Mesendoderm (in vitro differentiated cells): ENCODE measurements around the gene CIC.

Source experiments
- DNase-seq: peaks from one replicate; pipeline ENCODE4 v3.0.0; 2013
- H2AK5ac ChIP-seq: 2 replicates; pipeline ENCODE4 v1.6.1; 2013; ENCODE audit warnings: low read length, inconsistent platforms
- H2BK120ac ChIP-seq: 2 replicates; pipeline ENCODE4 v1.6.1; 2013; ENCODE audit warnings: low read depth, mild to moderate bottlenecking, low read length, moderate library complexity, mixed read lengths
- H2BK15ac ChIP-seq: replicated peaks from 2 replicates; pipeline ENCODE4 v1.6.1; 2013; ENCODE audit warnings: low read depth, mild to moderate bottlenecking, moderate library complexity
- H2BK5ac ChIP-seq: 2 replicates; pipeline ENCODE4 v1.6.1; 2013; ENCODE audit warnings: low read length, inconsistent platforms
- H3K18ac ChIP-seq: 2 replicates; pipeline ENCODE4 v1.6.1; 2013; ENCODE audit warnings: mild to moderate bottlenecking, low read length, mixed read lengths
- H3K23ac ChIP-seq: one replicate; pipeline ENCODE4 v1.6.1; 2013; ENCODE audit warnings: low read length
- H3K27ac ChIP-seq: 2 replicates; pipeline ENCODE4 v1.5.1; 2013; ENCODE audit warnings: low read depth, mild to moderate bottlenecking, inconsistent platforms, low read length, moderate library complexity
- H3K27me3 ChIP-seq: 2 replicates; pipeline ENCODE4 v1.6.1; 2013; ENCODE audit warnings: low read length, control low read depth, mild to moderate bottlenecking, inconsistent platforms; ENCODE audit not compliant: insufficient read depth, poor library complexity
- H3K36me3 ChIP-seq: 2 replicates; pipeline ENCODE4 v1.6.1; 2013; ENCODE audit warnings: low read length, inconsistent platforms; ENCODE audit not compliant: control insufficient read depth, insufficient read depth
- H3K4ac ChIP-seq: one replicate; pipeline ENCODE4 v1.6.1; 2013; ENCODE audit warnings: low read depth, mild to moderate bottlenecking, low read length, moderate library complexity
- H3K4me1 ChIP-seq: 2 replicates; pipeline ENCODE4 v1.6.1; 2013; ENCODE audit warnings: low read depth, low read length, inconsistent platforms; ENCODE audit not compliant: control insufficient read depth
- H3K4me2 ChIP-seq: 2 replicates; pipeline ENCODE4 v1.6.1; 2013; ENCODE audit warnings: low read length
- H3K4me3 ChIP-seq: 2 replicates; pipeline ENCODE4 v1.5.1; 2013; ENCODE audit warnings: mild to moderate bottlenecking, low read length
- H3K56ac ChIP-seq: one replicate; pipeline ENCODE4 v1.6.1; 2013; ENCODE audit warnings: low read length
- H3K79me1 ChIP-seq: 2 replicates; pipeline ENCODE4 v1.6.1; 2013; ENCODE audit warnings: low read length, inconsistent platforms
- H3K79me2 ChIP-seq: 2 replicates; pipeline ENCODE4 v1.6.1; 2013; ENCODE audit warnings: mild to moderate bottlenecking, low read length; ENCODE audit not compliant: control insufficient read depth, insufficient read depth
- H3K9ac ChIP-seq: 2 replicates; pipeline ENCODE4 v1.6.1; 2013; ENCODE audit warnings: low read length, inconsistent platforms
- H4K5ac ChIP-seq: one replicate; pipeline ENCODE4 v1.6.1; 2013; ENCODE audit warnings: low read length
- H4K8ac ChIP-seq: one replicate; pipeline ENCODE4 v1.6.1; 2013; ENCODE audit warnings: low read depth, mild to moderate bottlenecking, control low read depth, low read length, moderate library complexity
- WGBS: extraction: QIAGEN DNeasy Blood & Tissue Kit; methylation state at CpG from one replicate; pipeline ENCODE4 v1.1.7; 2013; ENCODE audit warnings: low lambda C conversion rate, missing lambda C conversion rate; ENCODE audit not compliant: insufficient coverage; ENCODE audit errors: extremely low coverage; 5-methylcytosine and 5-hydroxymethylcytosine counted together

CIC gene

DNA sequence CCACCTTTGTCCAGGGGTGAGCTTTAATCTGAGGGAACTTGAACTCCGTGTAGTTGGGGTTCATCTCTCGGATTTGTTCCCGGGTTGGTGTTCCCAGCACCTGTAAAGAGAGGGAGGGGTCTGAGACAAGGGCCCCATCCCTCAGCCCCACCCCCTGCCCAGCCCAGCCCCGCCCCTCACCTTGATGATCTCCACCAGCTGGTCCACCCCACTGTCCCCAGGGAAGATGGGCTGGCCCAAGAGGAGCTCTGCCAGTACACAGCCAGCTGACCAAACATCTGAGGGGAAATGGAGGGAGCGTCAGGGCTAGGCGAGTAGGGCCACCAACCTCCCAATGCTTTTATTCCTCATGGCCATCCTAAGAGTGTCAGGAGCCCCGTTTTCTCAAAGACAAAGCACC is 35.9 kb upstream of the CIC start:
- no peak overlapping the region for H4K8ac ChIP-seq
- H2BK15ac ChIP-seq = no peak overlapping the region
- H3K4ac ChIP-seq = no peak overlapping the region
- no peak overlapping the region for H3K27ac ChIP-seq
- no peak overlapping the region for H3K18ac ChIP-seq
- H3K36me3 ChIP-seq = peaks cover 20% of the 10 kb centered on the region
- H3K4me2 ChIP-seq = no peak overlapping the region
- no peak overlapping the region for H3K9ac ChIP-seq
- DNase-seq = no peak
- no peaks in the 10 kb centered on the region for H3K4me1 ChIP-seq
- no peak overlapping the region for H3K23ac ChIP-seq
- no peak overlapping the region for H3K56ac ChIP-seq
- no peak overlapping the region for H3K4me3 ChIP-seq
- H3K79me1 ChIP-seq = peaks cover 1% of the 10 kb centered on the region
- no peaks in the 10 kb centered on the region for H3K27me3 ChIP-seq
- H2BK5ac ChIP-seq = no peak overlapping the region
- H4K5ac ChIP-seq = no peak overlapping the region
- H2BK120ac ChIP-seq = no peak overlapping the region
- H2AK5ac ChIP-seq = no peak overlapping the region
- no peaks in the 10 kb centered on the region for H3K79me2 ChIP-seq
- no CpG with 5 or more reads among the region's 7 CpGs for WGBS

DNA sequence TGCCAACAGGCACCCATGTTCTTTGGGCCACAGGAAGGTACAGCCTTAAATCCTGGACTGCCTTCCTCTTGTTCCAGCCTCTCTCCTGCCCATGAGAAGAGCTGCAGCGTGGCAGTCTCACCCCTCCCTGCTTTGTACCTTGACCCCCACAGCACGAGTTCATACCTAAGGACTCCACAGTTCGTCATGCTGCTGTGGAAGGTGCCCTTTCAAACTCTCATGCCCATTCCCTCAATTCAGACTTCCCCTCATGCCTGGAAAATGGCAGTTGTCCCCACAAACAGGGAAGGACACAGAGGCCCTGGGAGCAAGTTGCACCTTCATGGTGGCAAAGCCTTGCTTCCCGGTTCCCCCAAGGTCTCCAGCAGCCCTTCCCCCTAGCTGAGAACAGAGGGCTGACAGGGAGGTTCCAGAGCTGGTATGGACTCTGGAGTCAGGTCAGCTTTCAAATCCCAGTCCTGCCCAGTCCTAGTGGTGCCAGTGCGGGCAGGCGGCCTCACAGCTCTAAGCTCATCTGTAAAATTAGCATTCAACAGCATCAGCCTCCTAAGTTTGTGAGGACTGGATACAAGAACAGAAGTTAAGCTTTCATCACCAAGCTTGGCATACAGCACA is 35.3 kb upstream of the CIC start:
- Histone ChIP-seq H3K4me3 (no peak overlapping the region), H3K9ac (no peak overlapping the region), H3K27me3 (no peaks in the 10 kb centered on the region), H3K18ac (no peak overlapping the region), H3K23ac (no peak overlapping the region), H3K79me2 (no peaks in the 10 kb centered on the region), H2BK5ac (no peak overlapping the region), H3K56ac (no peak overlapping the region), H4K5ac (no peak overlapping the region), H3K4me2 (no peak overlapping the region), H2BK15ac (no peak overlapping the region), H3K27ac (no peak overlapping the region), H2AK5ac (no peak overlapping the region), H3K36me3 (peaks cover 20% of the 10 kb centered on the region), H3K4me1 (no peaks in the 10 kb centered on the region), H3K4ac (no peak overlapping the region), H3K79me1 (peaks cover 1% of the 10 kb centered on the region), H4K8ac (no peak overlapping the region), H2BK120ac (no peak overlapping the region)
- DNase-seq = no peak
- WGBS = no CpG with 5 or more reads among the region's 6 CpGs

DNA sequence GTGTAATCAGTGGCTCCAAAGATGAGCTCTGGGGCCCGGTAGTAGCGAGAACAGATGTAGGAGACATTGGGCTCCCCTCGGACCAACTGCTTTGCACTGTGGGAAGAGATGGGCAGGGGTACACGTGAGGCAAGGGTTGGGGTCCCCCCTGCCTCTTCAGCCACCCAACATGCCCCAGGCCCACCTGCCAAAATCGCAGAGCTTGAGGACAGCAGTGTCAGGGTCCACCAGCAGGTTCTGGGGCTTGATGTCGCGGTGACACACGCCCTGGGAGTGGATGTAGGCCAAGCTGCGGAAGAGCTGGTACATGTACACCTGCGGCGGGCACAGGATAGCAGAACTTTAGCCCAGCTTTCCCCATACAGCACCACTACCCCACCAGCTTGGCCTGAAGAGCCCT is 34.7 kb upstream of the CIC start:
- Histone ChIP-seq H2BK120ac (no peak overlapping the region), H3K9ac (no peak overlapping the region), H2BK5ac (no peak overlapping the region), H4K8ac (no peak overlapping the region), H3K18ac (no peak overlapping the region), H3K4ac (no peak overlapping the region), H3K27ac (no peak overlapping the region), H3K79me1 (peaks cover 5% of the 10 kb centered on the region), H4K5ac (no peak overlapping the region), H3K4me2 (no peak overlapping the region), H3K23ac (no peak overlapping the region), H3K4me3 (no peak overlapping the region), H3K56ac (no peak overlapping the region), H3K79me2 (no peaks in the 10 kb centered on the region), H3K4me1 (no peaks in the 10 kb centered on the region), H3K27me3 (no peaks in the 10 kb centered on the region), H2BK15ac (no peak overlapping the region), H3K36me3 (peaks cover 18% of the 10 kb centered on the region), H2AK5ac (no peak overlapping the region)
- WGBS = no CpG with 5 or more reads among the region's 11 CpGs
- DNase-seq = no peak

DNA sequence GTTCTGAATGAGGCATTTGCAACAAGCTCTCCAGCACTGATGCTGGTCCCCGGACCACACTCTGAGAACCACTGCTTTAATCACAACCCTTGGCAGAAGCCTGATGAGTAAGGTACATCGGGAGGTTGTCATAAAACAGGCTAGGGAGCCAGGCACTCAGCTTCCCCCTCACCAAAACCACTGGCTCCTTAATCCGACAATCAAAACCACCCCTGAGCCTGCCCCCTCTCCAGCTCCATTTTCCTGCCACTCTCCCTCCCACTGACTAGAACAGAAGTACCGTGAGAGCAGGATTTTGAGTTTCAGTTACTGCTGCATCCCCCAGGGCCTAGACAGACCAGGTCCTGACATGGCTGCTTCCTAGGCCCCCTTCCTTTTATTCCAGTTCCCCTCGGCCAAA is 33.9 kb upstream of the CIC start:
- Histone ChIP-seq H3K4me3 (no peak overlapping the region), H3K4ac (no peak overlapping the region), H2BK15ac (no peak overlapping the region), H3K56ac (no peak overlapping the region), H3K18ac (no peak overlapping the region), H2BK5ac (no peak overlapping the region), H3K4me1 (no peaks in the 10 kb centered on the region), H3K27ac (no peak overlapping the region), H3K27me3 (no peaks in the 10 kb centered on the region), H3K9ac (no peak overlapping the region), H3K4me2 (no peak overlapping the region), H4K8ac (no peak overlapping the region), H3K36me3 (peaks cover 15% of the 10 kb centered on the region), H3K79me2 (no peaks in the 10 kb centered on the region), H4K5ac (no peak overlapping the region), H3K79me1 (peaks cover 9% of the 10 kb centered on the region), H2BK120ac (no peak overlapping the region), H2AK5ac (no peak overlapping the region), H3K23ac (no peak overlapping the region)
- WGBS = no CpG with 5 or more reads among the region's 5 CpGs
- no peak for DNase-seq

DNA sequence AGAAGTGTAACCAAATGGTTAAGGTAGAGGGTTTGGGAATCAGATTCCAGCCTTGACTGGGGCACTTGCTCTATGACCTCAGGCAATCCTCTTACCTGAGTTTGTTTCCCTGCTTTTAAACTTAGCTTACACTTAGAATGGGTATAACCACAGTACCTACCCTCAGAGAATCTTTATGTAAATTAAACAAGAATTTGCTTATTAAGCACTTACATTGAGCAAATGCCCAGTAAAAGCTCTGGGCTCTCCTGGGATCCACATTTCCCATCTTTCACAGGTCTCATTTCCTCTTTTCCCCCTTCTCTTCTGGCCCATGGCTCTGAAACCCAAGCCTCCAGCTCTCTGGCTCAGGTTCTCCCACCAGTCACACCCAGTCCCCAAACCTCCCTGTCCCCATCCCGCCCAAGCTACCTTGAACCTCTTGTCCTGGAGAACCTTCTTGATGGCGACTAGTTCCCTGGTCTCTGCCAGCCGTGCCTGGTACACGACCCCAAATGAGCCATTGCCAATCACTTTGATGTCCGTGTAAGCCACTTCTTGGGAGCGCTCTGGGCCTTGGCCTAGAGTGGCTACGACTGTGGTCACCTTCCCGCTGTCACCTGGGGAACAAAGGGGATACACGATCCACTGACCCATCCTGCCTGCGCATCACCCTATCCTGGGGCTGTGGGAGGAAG is 29.4 kb upstream of the CIC start:
- H3K4me2 ChIP-seq = no peak overlapping the region
- H3K4ac ChIP-seq = no peak overlapping the region
- no peak overlapping the region for H3K9ac ChIP-seq
- no peak overlapping the region for H4K5ac ChIP-seq
- no peak overlapping the region for H4K8ac ChIP-seq
- WGBS = no CpG with 5 or more reads among the region's 10 CpGs
- peaks cover 12% of the 10 kb centered on the region for H3K79me2 ChIP-seq
- DNase-seq = no peak
- H3K79me1 ChIP-seq = peaks cover 20% of the 10 kb centered on the region
- peaks cover 8% of the 10 kb centered on the region for H3K36me3 ChIP-seq
- H3K27ac ChIP-seq = no peak overlapping the region
- no peaks in the 10 kb centered on the region for H3K27me3 ChIP-seq
- no peak overlapping the region for H2BK120ac ChIP-seq
- H3K18ac ChIP-seq = no peak overlapping the region
- no peak overlapping the region for H2AK5ac ChIP-seq
- no peak overlapping the region for H3K23ac ChIP-seq
- H3K4me3 ChIP-seq = no peak overlapping the region
- H2BK5ac ChIP-seq = no peak overlapping the region
- H2BK15ac ChIP-seq = no peak overlapping the region
- no peaks in the 10 kb centered on the region for H3K4me1 ChIP-seq
- H3K56ac ChIP-seq = no peak overlapping the region

DNA sequence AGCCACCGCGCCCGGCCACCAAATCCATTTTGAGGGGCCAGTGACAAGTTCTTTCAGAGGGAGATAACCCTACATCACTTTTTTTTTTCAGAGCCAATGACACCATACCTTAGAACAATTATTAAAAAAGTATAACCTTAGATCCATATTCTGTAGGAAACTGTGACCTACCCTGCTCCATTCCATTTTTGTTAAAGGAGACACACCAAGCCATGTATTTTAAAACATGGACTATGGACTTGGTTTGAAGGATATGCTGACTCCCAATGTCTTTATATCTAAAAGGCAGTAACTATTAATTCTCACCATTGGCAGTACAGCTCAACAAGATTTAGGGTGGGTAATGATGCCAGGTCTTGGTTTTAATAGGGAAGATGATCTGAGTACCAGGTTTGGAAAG is 27.8 kb upstream of the CIC start:
- H3K23ac ChIP-seq = no peak overlapping the region
- H2BK15ac ChIP-seq = no peak overlapping the region
- no peak overlapping the region for H4K5ac ChIP-seq
- peaks cover under 1% of the 10 kb centered on the region for H3K36me3 ChIP-seq
- H3K4me1 ChIP-seq = no peaks in the 10 kb centered on the region
- DNase-seq = no peak
- H3K27ac ChIP-seq = no peak overlapping the region
- WGBS = no CpG with 5 or more reads among the region's 3 CpGs
- peak overlapping the region; percentile 95 for H3K9ac ChIP-seq
- H3K18ac ChIP-seq = no peak overlapping the region
- peaks cover 12% of the 10 kb centered on the region for H3K79me2 ChIP-seq
- no peak overlapping the region for H2BK5ac ChIP-seq
- no peak overlapping the region for H4K8ac ChIP-seq
- no peak overlapping the region for H3K4ac ChIP-seq
- H2AK5ac ChIP-seq = no peak overlapping the region
- peak overlapping the region; percentile 47 for H3K4me2 ChIP-seq
- H3K4me3 ChIP-seq = peak overlapping the region; percentile 88
- H3K79me1 ChIP-seq = peaks cover 20% of the 10 kb centered on the region
- H3K27me3 ChIP-seq = no peaks in the 10 kb centered on the region
- H2BK120ac ChIP-seq = no peak overlapping the region
- H3K56ac ChIP-seq = peak overlapping the region; percentile 93
